Measurements from ENCODE around the gene ANKUB1. TPM values are rescaled to one million over a fixed set of nuclear protein-coding genes. Genes with fewer than 3 reads are reported as not detected.

ANKUB1 gene
- total RNA-seq, 1 experiment from 2014 or later = not detected

GRCh38 chr3:149765762-149766334 lies 26.5 kb downstream of the ANKUB1 start:
- no TSS peak for BruUV-seq (replicated peaks)
- no peak overlapping the region for H3K4me3 Mint-ChIP-seq (ENCODE audit: unreplicated experiment)
- POLR2A ChIA-PET = no interaction called here

GRCh38 chr3:149764302-149764701 lies 28.1 kb downstream of the ANKUB1 start:
- ChIA-PET CTCF (interaction anchor here (5.3 kb wide), 1 partner anchor 44 kb away, joined by 146 read pairs; no protein-coding TSS in a partner anchor), POLR2A (no interaction called here)
- Mint-ChIP-seq H3K27ac (ENCODE audit: unreplicated experiment) (no peak overlapping the region), H3K27me3 (ENCODE audit: insufficient read depth, unreplicated experiment) (peaks cover 3% of the 10 kb centered on the region), H3K36me3 (ENCODE audit: insufficient read depth, unreplicated experiment) (no peaks in the 10 kb centered on the region), H3K4me3 (ENCODE audit: unreplicated experiment) (no peak overlapping the region), H3K4me1 (ENCODE audit: low read depth, unreplicated experiment) (no peaks in the 10 kb centered on the region), H3K9me3 (ENCODE audit: unreplicated experiment) (no peaks in the 10 kb centered on the region)
- Histone ChIP-seq H3K4me1 (peaks cover 11% of the 10 kb centered on the region), H3K27me3 (replicated peaks; ENCODE audit: control insufficient read depth, insufficient read depth, low read length) (no peaks in the 10 kb centered on the region; the same call in 1 of the 2 replicates), H3K4me3 (ENCODE audit: low read depth, low read length) (no peak overlapping the region), H3K9me3 (no peaks in the 10 kb centered on the region), H3K36me3 (ENCODE audit: control insufficient read depth, insufficient read depth, low read length) (no peaks in the 10 kb centered on the region)
- no TSS peak for BruUV-seq (replicated peaks)
- intact Hi-C loops (cut with micrococcal nuclease; ENCODE audit: unreplicated experiment) = no loop called here
- no peak for TF ChIP-seq CTCF (IDR thresholded peaks at IDR 0.05; ENCODE audit: insufficient read depth in 1 of 2, low read depth in 1 of 2, low read length in 1 of 2, severe bottlenecking in 1 of 2, unreplicated experiment in 1 of 2)
- no peak for DNase-seq

More at GRCh38 chr3:149765762-149766334, 26.5 kb downstream of the ANKUB1 start:
- H3K27me3 ChIP-seq (replicated peaks; ENCODE audit: control insufficient read depth, insufficient read depth, low read length) = no peaks in the 10 kb centered on the region; the same call in 1 of the 2 replicates
- CTCF ChIA-PET = interaction anchor here (0.6 to 5.3 kb wide), 6 partner anchors 10 to 415 kb away, joined by 3 to 146 read pairs (median 4); partner anchors contain the start of gene RNF13
- peak; percentile 40 to 74 for TF ChIP-seq CTCF (IDR thresholded peaks at IDR 0.05; ENCODE audit: insufficient read depth in 1 of 2, low read depth in 1 of 2, low read length in 1 of 2, severe bottlenecking in 1 of 2, unreplicated experiment in 1 of 2)
- DNase-seq = peak in 1 of 2 experiments; percentile 25
- no peaks in the 10 kb centered on the region for H3K36me3 ChIP-seq (ENCODE audit: control insufficient read depth, insufficient read depth, low read length)
- no peak overlapping the region for H3K4me3 ChIP-seq (ENCODE audit: low read depth, low read length)
- H3K9me3 ChIP-seq = no peaks in the 10 kb centered on the region
- H3K27me3 Mint-ChIP-seq (ENCODE audit: insufficient read depth, unreplicated experiment) = peaks cover 3% of the 10 kb centered on the region
- peaks cover 11% of the 10 kb centered on the region for H3K4me1 ChIP-seq
- no peak overlapping the region for H3K27ac Mint-ChIP-seq (ENCODE audit: unreplicated experiment)
- H3K36me3 Mint-ChIP-seq (ENCODE audit: insufficient read depth, unreplicated experiment) = no peaks in the 10 kb centered on the region
- intact Hi-C loops (cut with micrococcal nuclease; ENCODE audit: unreplicated experiment) = loop anchor here (1.0 kb wide), 1 partner anchor 42 kb away; no protein-coding TSS in a partner anchor
- no peaks in the 10 kb centered on the region for H3K9me3 Mint-ChIP-seq (ENCODE audit: unreplicated experiment)
- no peaks in the 10 kb centered on the region for H3K4me1 Mint-ChIP-seq (ENCODE audit: low read depth, unreplicated experiment)

GRCh38 chr3:149763565-149764195 lies 28.7 kb downstream of the ANKUB1 start:
- intact Hi-C loops (cut with micrococcal nuclease; ENCODE audit: unreplicated experiment) = no loop called here

More at GRCh38 chr3:149763565-149764195, 28.7 kb downstream of the ANKUB1 start:
- BruUV-seq (replicated peaks) = no TSS peak
- H3K4me3 Mint-ChIP-seq (ENCODE audit: unreplicated experiment) = no peak overlapping the region
- Histone ChIP-seq H3K9me3 (no peaks in the 10 kb centered on the region), H3K4me1 (peaks cover 11% of the 10 kb centered on the region), H3K27me3 (replicated peaks; ENCODE audit: control insufficient read depth, insufficient read depth, low read length) (no peaks in the 10 kb centered on the region; the same call in 1 of the 2 replicates), H3K4me3 (ENCODE audit: low read depth, low read length) (no peak overlapping the region), H3K36me3 (ENCODE audit: control insufficient read depth, insufficient read depth, low read length) (no peaks in the 10 kb centered on the region)
- H3K9me3 Mint-ChIP-seq (ENCODE audit: unreplicated experiment) = no peaks in the 10 kb centered on the region
- CTCF ChIA-PET = interaction anchor here (5.3 kb wide), 1 partner anchor 45 kb away, joined by 146 read pairs; no protein-coding TSS in a partner anchor
- H3K27ac Mint-ChIP-seq (ENCODE audit: unreplicated experiment) = no peak overlapping the region
- H3K27me3 Mint-ChIP-seq (ENCODE audit: insufficient read depth, unreplicated experiment) = peaks cover 3% of the 10 kb centered on the region
- no peak for DNase-seq
- H3K36me3 Mint-ChIP-seq (ENCODE audit: insufficient read depth, unreplicated experiment) = no peaks in the 10 kb centered on the region
- no peaks in the 10 kb centered on the region for H3K4me1 Mint-ChIP-seq (ENCODE audit: low read depth, unreplicated experiment)
- TF ChIP-seq CTCF (IDR thresholded peaks at IDR 0.05; ENCODE audit: insufficient read depth in 1 of 2, low read depth in 1 of 2, low read length in 1 of 2, severe bottlenecking in 1 of 2, unreplicated experiment in 1 of 2) = no peak
- POLR2A ChIA-PET = no interaction called here

Measured in Caco-2 (cell line).